ENCODE data around the gene ABLIM2. TPM values are rescaled to one million over a fixed set of nuclear protein-coding genes. Genes with fewer than 3 reads are reported as not detected.

The ABLIM2 gene
- total and polyA plus RNA-seq, 2 donors (not counting 1 experiment from before 2014, with no cell fraction given), result 3.3 to 79.0 TPM

DNA sequence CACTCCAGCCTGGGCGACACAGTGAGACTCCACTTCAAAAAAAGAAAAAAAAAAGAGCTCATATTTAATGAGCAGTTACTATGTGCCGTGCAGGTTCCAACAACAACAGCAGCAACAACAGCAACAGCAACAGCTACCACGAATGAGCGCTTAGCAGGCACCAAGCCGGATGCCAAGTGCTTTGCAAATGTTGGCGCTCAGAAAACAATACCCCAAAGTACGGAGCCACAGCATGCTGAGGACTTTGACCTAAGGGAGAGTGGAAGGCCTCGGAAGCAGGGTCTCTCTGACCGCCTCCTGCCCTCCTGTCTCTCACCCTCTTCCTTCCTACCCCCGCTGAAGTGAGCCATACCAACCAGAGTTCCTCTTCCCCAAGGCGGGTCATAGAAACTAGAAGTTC is 116.7 kb downstream of the ABLIM2 start:
- Histone ChIP-seq H3K4me2 (replicated peaks; ENCODE audit: low read depth, low read length, poor library complexity, severe bottlenecking) (no peak overlapping the region), H2AFZ (ENCODE audit: insufficient read depth, low read depth, low read length, poor library complexity, severe bottlenecking) (no peak overlapping the region), H3K27ac (ENCODE audit: low read length in 2 of 2) (no peak overlapping the region), H4K20me1 (ENCODE audit: control insufficient read depth, insufficient read depth, low read length, poor library complexity, severe bottlenecking) (no peaks in the 10 kb centered on the region), H3K79me2 (ENCODE audit: control insufficient read depth, insufficient read depth, low read length) (no peaks in the 10 kb centered on the region), H3K9ac (ENCODE audit: low read length) (no peak overlapping the region), H3K4me3 (ENCODE audit: control extremely low read depth in 1 of 5, extremely low read depth in 1 of 5, insufficient read depth in 1 of 5, low read depth in 2 of 5, low read length in 4 of 5) (no peak overlapping the region), H3K27me3 (replicated peaks in 1 of 4; ENCODE audit: control extremely low read depth in 1 of 4, control insufficient read depth in 3 of 4, insufficient read depth in 4 of 4, low read length in 3 of 4) (peaks cover 0 to 6% (median under 1%) of the 10 kb centered on the region in 4 experiments), H3K36me3 (replicated peaks in 1 of 2; ENCODE audit: control extremely low read depth in 1 of 2, control insufficient read depth in 1 of 2, extremely low read depth in 1 of 2, insufficient read depth in 2 of 2, low read length in 1 of 2) (no peaks in the 10 kb centered on the region), H3K9me3 (ENCODE audit: control extremely low read depth in 1 of 3, control insufficient read depth in 2 of 3, insufficient read depth in 1 of 3, low read length in 2 of 3) (peaks cover 0 to 2% (median 0%) of the 10 kb centered on the region in 3 donors), H3K4me1 (ENCODE audit: control insufficient read depth in 2 of 2, insufficient read depth in 2 of 2, low read length in 2 of 2) (no peaks in the 10 kb centered on the region)
- TF ChIP-seq, protein P1, sequence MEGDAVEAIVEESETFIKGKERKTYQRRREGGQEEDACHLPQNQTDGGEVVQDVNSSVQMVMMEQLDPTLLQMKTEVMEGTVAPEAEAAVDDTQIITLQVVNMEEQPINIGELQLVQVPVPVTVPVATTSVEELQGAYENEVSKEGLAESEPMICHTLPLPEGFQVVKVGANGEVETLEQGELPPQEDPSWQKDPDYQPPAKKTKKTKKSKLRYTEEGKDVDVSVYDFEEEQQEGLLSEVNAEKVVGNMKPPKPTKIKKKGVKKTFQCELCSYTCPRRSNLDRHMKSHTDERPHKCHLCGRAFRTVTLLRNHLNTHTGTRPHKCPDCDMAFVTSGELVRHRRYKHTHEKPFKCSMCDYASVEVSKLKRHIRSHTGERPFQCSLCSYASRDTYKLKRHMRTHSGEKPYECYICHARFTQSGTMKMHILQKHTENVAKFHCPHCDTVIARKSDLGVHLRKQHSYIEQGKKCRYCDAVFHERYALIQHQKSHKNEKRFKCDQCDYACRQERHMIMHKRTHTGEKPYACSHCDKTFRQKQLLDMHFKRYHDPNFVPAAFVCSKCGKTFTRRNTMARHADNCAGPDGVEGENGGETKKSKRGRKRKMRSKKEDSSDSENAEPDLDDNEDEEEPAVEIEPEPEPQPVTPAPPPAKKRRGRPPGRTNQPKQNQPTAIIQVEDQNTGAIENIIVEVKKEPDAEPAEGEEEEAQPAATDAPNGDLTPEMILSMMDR (IDR thresholded peaks at IDR 0.05), result no peak
- no peak for TF ChIP-seq EZH2 (IDR thresholded peaks at IDR 0.05; ENCODE audit: borderline replicate concordance, insufficient read depth, low read depth, low read length, poor library complexity, severe bottlenecking)
- H3K4me1 Mint-ChIP-seq, result no peaks in the 10 kb centered on the region
- ATAC-seq (ENCODE audit: low read depth) (no peak), DNase-seq (no peak)
- H3K9me3 Mint-ChIP-seq (ENCODE audit: insufficient read depth), result no peaks in the 10 kb centered on the region
- H3K4me3 Mint-ChIP-seq, result no peak overlapping the region
- intact Hi-C loops (cut with micrococcal nuclease), result no loop called here
- H3K27me3 Mint-ChIP-seq, result peaks cover 30% of the 10 kb centered on the region
- no peak overlapping the region for H3K27ac Mint-ChIP-seq
- POLR2A ChIA-PET, result no interaction called here
- CTCF ChIA-PET, result no interaction called here
- WGBS (ENCODE audit: insufficient coverage), result 51% methylated on average over 10 of the region's 11 CpGs

DNA sequence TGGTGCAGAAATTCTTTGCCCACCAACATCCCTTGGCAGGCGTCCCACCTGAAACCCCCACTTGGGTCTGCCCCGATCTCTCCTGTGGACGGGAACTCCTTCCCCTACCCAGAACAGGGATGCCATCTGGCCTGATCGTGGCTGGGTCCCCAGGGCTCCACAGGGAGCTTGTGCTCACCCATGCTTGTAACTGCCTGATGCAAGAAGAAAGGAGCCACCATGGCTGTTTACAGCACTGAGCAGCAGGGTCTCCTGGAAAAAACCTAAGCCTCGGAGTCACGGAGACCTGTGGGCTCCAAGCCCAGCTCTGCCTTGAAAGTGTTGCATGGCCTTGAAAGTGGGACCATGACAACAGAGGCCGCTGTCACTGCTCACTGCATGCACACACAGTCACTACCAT is 117.4 kb downstream of the ABLIM2 start:
- Histone ChIP-seq H2AFZ (ENCODE audit: insufficient read depth, low read depth, low read length, poor library complexity, severe bottlenecking) (no peak overlapping the region), H3K4me3 (ENCODE audit: control extremely low read depth in 1 of 5, extremely low read depth in 1 of 5, insufficient read depth in 1 of 5, low read depth in 2 of 5, low read length in 4 of 5) (no peak overlapping the region), H3K4me2 (replicated peaks; ENCODE audit: low read depth, low read length, poor library complexity, severe bottlenecking) (no peak overlapping the region), H3K4me1 (ENCODE audit: control insufficient read depth in 2 of 2, insufficient read depth in 2 of 2, low read length in 2 of 2) (no peaks in the 10 kb centered on the region), H4K20me1 (ENCODE audit: control insufficient read depth, insufficient read depth, low read length, poor library complexity, severe bottlenecking) (no peaks in the 10 kb centered on the region), H3K9me3 (ENCODE audit: control extremely low read depth in 1 of 3, control insufficient read depth in 2 of 3, insufficient read depth in 1 of 3, low read length in 2 of 3) (peaks cover 0 to 2% (median 0%) of the 10 kb centered on the region in 3 donors), H3K36me3 (replicated peaks in 1 of 2; ENCODE audit: control extremely low read depth in 1 of 2, control insufficient read depth in 1 of 2, extremely low read depth in 1 of 2, insufficient read depth in 2 of 2, low read length in 1 of 2) (no peaks in the 10 kb centered on the region), H3K27ac (ENCODE audit: low read length in 2 of 2) (no peak overlapping the region), H3K27me3 (replicated peaks in 1 of 4; ENCODE audit: control extremely low read depth in 1 of 4, control insufficient read depth in 3 of 4, insufficient read depth in 4 of 4, low read length in 3 of 4) (peaks cover 0 to 6% (median under 1%) of the 10 kb centered on the region in 4 experiments), H3K9ac (ENCODE audit: low read length) (no peak overlapping the region), H3K79me2 (ENCODE audit: control insufficient read depth, insufficient read depth, low read length) (no peaks in the 10 kb centered on the region)
- Mint-ChIP-seq H3K4me3 (no peak overlapping the region), H3K27ac (no peak overlapping the region), H3K4me1 (no peaks in the 10 kb centered on the region), H3K9me3 (ENCODE audit: insufficient read depth) (no peaks in the 10 kb centered on the region), H3K27me3 (peaks cover 30% of the 10 kb centered on the region)
- DNase-seq (no peak), ATAC-seq (ENCODE audit: low read depth) (no peak)
- TF ChIP-seq EZH2 (IDR thresholded peaks at IDR 0.05; ENCODE audit: borderline replicate concordance, insufficient read depth, low read depth, low read length, poor library complexity, severe bottlenecking), result no peak
- TF ChIP-seq, protein P1 (IDR thresholded peaks at IDR 0.05), result no peak
- ChIA-PET CTCF (no interaction called here), POLR2A (no interaction called here)
- intact Hi-C loops (cut with micrococcal nuclease), result no loop called here
- 48% methylated on average over 7 of the region's 7 CpGs for WGBS (ENCODE audit: insufficient coverage)
